Ectodermal cell (in vitro differentiated cells): ENCODE measurements around the gene PTPRG.

Experiments
- H3K27ac ChIP-seq: 2 replicates; pipeline ENCODE4 v1.7.0; 2013; ENCODE audit warnings: mild to moderate bottlenecking, low read depth, low read length; ENCODE audit not compliant: insufficient read depth, poor library complexity, severe bottlenecking
- H3K27me3 ChIP-seq: 2 replicates; pipeline ENCODE4 v1.7.0; 2013; ENCODE audit warnings: mild to moderate bottlenecking, low read length; ENCODE audit not compliant: insufficient read depth, control insufficient read depth, poor library complexity, severe bottlenecking
- H3K36me3 ChIP-seq: one replicate; pipeline ENCODE4 v1.7.0; 2013; ENCODE audit warnings: low read length; ENCODE audit not compliant: control insufficient read depth, insufficient read depth
- H3K4me1 ChIP-seq: one replicate; pipeline ENCODE4 v1.7.0; 2013; ENCODE audit warnings: low read length; ENCODE audit not compliant: control insufficient read depth, insufficient read depth
- H3K4me3 ChIP-seq: 2 replicates; pipeline ENCODE4 v1.7.0; 2013; ENCODE audit warnings: low read depth, low read length, control low read depth; ENCODE audit not compliant: insufficient read depth
- H3K9me3 ChIP-seq: 2 replicates; pipeline ENCODE4 v1.7.0; 2013; ENCODE audit warnings: mild to moderate bottlenecking, low read length, moderate library complexity; ENCODE audit not compliant: control insufficient read depth
- whole genome bisulfite sequencing, 2 experiments: methylation state at CpG; one replicate each; pipeline ENCODE4 v1.1.7; 2013; ENCODE audit warnings: missing lambda C conversion rate in 2 of 2; 5-methylcytosine and 5-hydroxymethylcytosine counted together

The PTPRG gene

GRCh38 chr3:61844346-61844745, 283.0 kb downstream of the PTPRG start:
- Histone ChIP-seq H3K27ac (no peak overlapping the region), H3K4me1 (peaks cover 5% of the 10 kb centered on the region), H3K36me3 (no peaks in the 10 kb centered on the region), H3K9me3 (no peaks in the 10 kb centered on the region), H3K4me3 (no peak overlapping the region), H3K27me3 (no peaks in the 10 kb centered on the region)
- 96 to 98% methylated on average over 5 of the region's 5 CpGs for WGBS, 2 experiments

GRCh38 chr3:61846488-61846887, 285.1 kb downstream of the PTPRG start:
- Histone ChIP-seq H3K4me3 (no peak overlapping the region), H3K27ac (no peak overlapping the region), H3K36me3 (no peaks in the 10 kb centered on the region), H3K4me1 (peaks cover 5% of the 10 kb centered on the region), H3K27me3 (no peaks in the 10 kb centered on the region), H3K9me3 (no peaks in the 10 kb centered on the region)
- WGBS, 2 experiments = 95 to 98% methylated on average over 2 of the region's 2 CpGs

- Histone ChIP-seq H3K27me3 (no peaks in the 10 kb centered on the region), H3K36me3 (no peaks in the 10 kb centered on the region), H3K9me3 (no peaks in the 10 kb centered on the region), H3K4me1 (peaks cover 5% of the 10 kb centered on the region), H3K27ac (no peak overlapping the region), H3K4me3 (no peak overlapping the region)
- 46 to 51% methylated on average over 7 of the region's 7 CpGs for WGBS, 2 experiments
Observed at GRCh38 chr3:61847784-61848462, 286.6 kb downstream of the PTPRG start.

GRCh38 chr3:61848885-61849284, 287.5 kb downstream of the PTPRG start:
- Histone ChIP-seq H3K27ac (no peak overlapping the region), H3K36me3 (no peaks in the 10 kb centered on the region), H3K4me3 (no peak overlapping the region), H3K4me1 (peaks cover 12% of the 10 kb centered on the region), H3K9me3 (no peaks in the 10 kb centered on the region), H3K27me3 (no peaks in the 10 kb centered on the region)
- WGBS, 2 experiments = 83 to 91% methylated on average over 3 of the region's 3 CpGs

GRCh38 chr3:61853912-61854311, 292.5 kb downstream of the PTPRG start:
- H3K27me3 ChIP-seq = no peaks in the 10 kb centered on the region
- H3K36me3 ChIP-seq = no peaks in the 10 kb centered on the region
- H3K27ac ChIP-seq = no peak overlapping the region
- H3K4me1 ChIP-seq = peaks cover 9% of the 10 kb centered on the region
- no peaks in the 10 kb centered on the region for H3K9me3 ChIP-seq
- H3K4me3 ChIP-seq = no peak overlapping the region
- WGBS, 2 experiments = 52 to 65% methylated on average over 2 of the region's 2 CpGs

GRCh38 chr3:61855211-61855610, 293.8 kb downstream of the PTPRG start:
- no peak overlapping the region for H3K27ac ChIP-seq
- H3K9me3 ChIP-seq = no peaks in the 10 kb centered on the region
- H3K4me1 ChIP-seq = peaks cover 9% of the 10 kb centered on the region
- H3K36me3 ChIP-seq = no peaks in the 10 kb centered on the region
- WGBS, 2 experiments = 95 to 100% methylated on average over 1 of the region's 1 CpG
- no peak overlapping the region for H3K4me3 ChIP-seq
- no peaks in the 10 kb centered on the region for H3K27me3 ChIP-seq

- no peaks in the 10 kb centered on the region for H3K27me3 ChIP-seq
- H3K9me3 ChIP-seq = no peaks in the 10 kb centered on the region
- WGBS, 2 experiments = 93 to 98% methylated on average over 2 of the region's 2 CpGs
- no peak overlapping the region for H3K27ac ChIP-seq
- no peak overlapping the region for H3K4me3 ChIP-seq
- no peaks in the 10 kb centered on the region for H3K36me3 ChIP-seq
- H3K4me1 ChIP-seq = peaks cover 13% of the 10 kb centered on the region
Observed at GRCh38 chr3:61857297-61857696, 295.9 kb downstream of the PTPRG start.

- Histone ChIP-seq H3K27ac (no peak overlapping the region), H3K27me3 (no peaks in the 10 kb centered on the region), H3K4me3 (no peak overlapping the region), H3K9me3 (no peaks in the 10 kb centered on the region), H3K4me1 (peaks cover 13% of the 10 kb centered on the region), H3K36me3 (no peaks in the 10 kb centered on the region)
- 69 to 83% methylated on average over 1 of the region's 2 CpGs for WGBS, 2 experiments
Observed at GRCh38 chr3:61858054-61858453, 296.7 kb downstream of the PTPRG start.

GRCh38 chr3:61861410-61861809, 300.0 kb downstream of the PTPRG start:
- no peaks in the 10 kb centered on the region for H3K27me3 ChIP-seq
- 90 to 91% methylated on average over 1 of the region's 1 CpG for WGBS, 2 experiments
- H3K4me1 ChIP-seq = peaks cover 4% of the 10 kb centered on the region
- H3K9me3 ChIP-seq = no peaks in the 10 kb centered on the region
- H3K4me3 ChIP-seq = no peak overlapping the region
- no peaks in the 10 kb centered on the region for H3K36me3 ChIP-seq
- no peak overlapping the region for H3K27ac ChIP-seq

- peaks cover 4% of the 10 kb centered on the region for H3K4me1 ChIP-seq
- no peaks in the 10 kb centered on the region for H3K9me3 ChIP-seq
- WGBS, 2 experiments = 89 to 90% methylated on average over 7 of the region's 7 CpGs
Observed at GRCh38 chr3:61862614-61863289, 301.4 kb downstream of the PTPRG start.

More at GRCh38 chr3:61862614-61863289, 301.4 kb downstream of the PTPRG start:
- no peaks in the 10 kb centered on the region for H3K27me3 ChIP-seq
- no peak overlapping the region for H3K4me3 ChIP-seq
- no peak overlapping the region for H3K27ac ChIP-seq
- H3K36me3 ChIP-seq = no peaks in the 10 kb centered on the region
